ENCODE results near the gene PHOSPHO2. TPM values are rescaled to one million over a fixed set of nuclear protein-coding genes. Genes with fewer than 3 reads are reported as not detected.
A peak's percentile ranks its signal among the peaks of the same experiment; 100 is the strongest.

The PHOSPHO2 gene
- total and polyA plus RNA-seq, 3 donors from 2014 or later = 9.7 to 36.5 (median 24.4) TPM

- Histone ChIP-seq H3K9me3 (no peaks in the 10 kb centered on the region), H3K27me3 (no peaks in the 10 kb centered on the region), H3K36me3 (ENCODE audit: low read depth, missing control alignments) (no peaks in the 10 kb centered on the region), H3K4me3 (no peak overlapping the region), H3K27ac (no peak overlapping the region), H3K4me1 (no peaks in the 10 kb centered on the region)
- TF ChIP-seq POLR2A (IDR thresholded peaks at IDR 0.05) (no peak), CTCF (IDR thresholded peaks at IDR 0.05) (no peak)
- 94 to 100% methylated on average over 1 of the region's 1 CpG for WGBS, 2 donors
- intact Hi-C loops (cut with DNase I; ENCODE audit: low total_unique reads) = no loop called here
- DNase-seq = no peak
These were observed 35.0 kb downstream of the PHOSPHO2 start for GRCh38 chr2:169729274-169729605.

- 58 to 69% methylated on average over 5 of the region's 5 CpGs for WGBS, 2 donors
- DNase-seq = no peak
- Histone ChIP-seq H3K4me1 (peaks cover 10% of the 10 kb centered on the region), H3K27me3 (no peaks in the 10 kb centered on the region), H3K27ac (no peak overlapping the region), H3K36me3 (ENCODE audit: low read depth, missing control alignments) (no peaks in the 10 kb centered on the region), H3K4me3 (no peak overlapping the region), H3K9me3 (no peaks in the 10 kb centered on the region)
- intact Hi-C loops (cut with DNase I; ENCODE audit: low total_unique reads) = no loop called here
- TF ChIP-seq CTCF (IDR thresholded peaks at IDR 0.05) = no peak
- TF ChIP-seq POLR2A (IDR thresholded peaks at IDR 0.05) = no peak
These were observed 37.8 kb downstream of the PHOSPHO2 start for GRCh38 chr2:169732075-169732474.

GRCh38 chr2:169732583-169733358, 38.5 kb downstream of the PHOSPHO2 start:
- WGBS, 2 donors = 43 to 50% methylated on average over 10 to 13 of the region's 13 CpGs
- no peak for DNase-seq
- Histone ChIP-seq H3K27ac (peak overlapping the region; percentile 67 to 73), H3K4me3 (peak overlapping the region; percentile 60 to 70), H3K4me1 (peaks cover 10% of the 10 kb centered on the region), H3K36me3 (ENCODE audit: low read depth, missing control alignments) (no peaks in the 10 kb centered on the region), H3K27me3 (no peaks in the 10 kb centered on the region), H3K9me3 (no peaks in the 10 kb centered on the region)
- no peak for TF ChIP-seq CTCF (IDR thresholded peaks at IDR 0.05)
- TF ChIP-seq POLR2A (IDR thresholded peaks at IDR 0.05) = no peak
- intact Hi-C loops (cut with DNase I; ENCODE audit: low total_unique reads) = no loop called here

- Histone ChIP-seq H3K36me3 (ENCODE audit: low read depth, missing control alignments) (no peaks in the 10 kb centered on the region), H3K9me3 (no peaks in the 10 kb centered on the region), H3K27ac (peak overlapping the region in 1 of 2 donors; percentile 73), H3K4me1 (peaks cover 10% of the 10 kb centered on the region), H3K27me3 (no peaks in the 10 kb centered on the region), H3K4me3 (peak overlapping the region; percentile 60 to 70)
- intact Hi-C loops (cut with DNase I; ENCODE audit: low total_unique reads) = no loop called here
- peak; percentile 46 for DNase-seq
- WGBS, 2 donors = 1 to 2% methylated on average over 24 to 46 of the region's 69 CpGs
- TF ChIP-seq CTCF (IDR thresholded peaks at IDR 0.05) = no peak
These were observed 40.0 kb downstream of the PHOSPHO2 start for GRCh38 chr2:169734169-169734847.

Data from testis (tissue), 3 donors.